Measurements from ENCODE around the gene TBCC. TPM values are rescaled to one million over a fixed set of nuclear protein-coding genes. Genes with fewer than 3 reads are reported as not detected.

Gene TBCC
- polyA plus RNA-seq, 3 donors from 2014 or later: 109 to 140 (median 134) TPM

DNA sequence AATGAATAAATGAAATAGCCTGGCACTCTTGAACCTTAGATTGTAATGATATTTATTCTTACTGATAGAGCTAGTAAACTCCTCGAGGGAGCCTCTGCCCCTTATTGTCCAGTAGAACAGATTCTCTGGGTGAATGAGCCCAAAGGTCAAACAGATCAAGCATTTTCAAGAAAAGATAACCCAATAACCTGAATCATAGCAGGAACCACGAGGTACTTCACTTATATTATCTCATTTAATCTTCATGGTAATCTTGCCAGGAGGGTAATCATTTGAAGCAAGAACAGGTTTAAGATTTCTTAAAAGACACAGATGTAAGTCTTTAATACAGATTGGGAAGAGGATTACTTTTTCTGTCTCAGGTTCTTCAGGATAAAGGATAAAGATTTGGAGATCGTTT lies 17.0 kb upstream of the TBCC start:
- peaks cover 0 to 7% (median 0%) of the 10 kb centered on the region in 3 donors for H3K27me3 Mint-ChIP-seq (ENCODE audit: low read depth in 3 of 3)
- H3K9me3 Mint-ChIP-seq: no peaks in the 10 kb centered on the region
- H3K4me1 Mint-ChIP-seq: peaks cover 30 to 36% of the 10 kb centered on the region in 2 donors
- no peak for DNase-seq
- H3K27ac Mint-ChIP-seq: peak overlapping the region in 2 of 6 donors; percentile 4 to 43
- peaks cover 9 to 27% (median 17%) of the 10 kb centered on the region in 3 donors for H3K36me3 Mint-ChIP-seq
- no peak overlapping the region for H3K4me3 Mint-ChIP-seq

DNA sequence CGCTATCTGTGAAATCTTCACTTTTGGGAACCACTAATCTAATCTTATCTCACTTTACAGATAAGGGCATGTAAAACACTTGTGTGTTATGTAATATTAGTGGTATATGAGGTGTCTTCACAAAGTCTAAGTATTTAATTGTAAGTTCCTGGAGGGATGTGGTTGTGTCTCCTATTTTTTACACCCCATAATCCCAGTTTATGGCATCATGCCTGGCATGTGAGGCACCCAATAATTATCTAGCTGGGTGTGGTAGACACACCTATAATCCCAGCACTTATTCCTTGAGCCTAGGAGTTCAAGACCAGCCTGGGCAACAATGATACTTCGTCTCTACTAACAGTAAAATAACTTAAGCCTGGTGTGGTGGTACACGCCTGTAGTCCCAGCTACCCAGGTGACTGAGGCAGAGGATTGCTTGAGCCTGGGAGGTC lies 16.5 kb upstream of the TBCC start:
- H3K9me3 Mint-ChIP-seq: no peaks in the 10 kb centered on the region
- no peak overlapping the region for H3K27ac Mint-ChIP-seq
- DNase-seq: no peak
- peaks cover 10 to 27% (median 18%) of the 10 kb centered on the region in 3 donors for H3K36me3 Mint-ChIP-seq
- H3K4me3 Mint-ChIP-seq: no peak overlapping the region
- peaks cover 0 to 4% (median 0%) of the 10 kb centered on the region in 3 donors for H3K27me3 Mint-ChIP-seq (ENCODE audit: low read depth in 3 of 3)
- H3K4me1 Mint-ChIP-seq: peaks cover 26 to 36% of the 10 kb centered on the region in 2 donors

DNA sequence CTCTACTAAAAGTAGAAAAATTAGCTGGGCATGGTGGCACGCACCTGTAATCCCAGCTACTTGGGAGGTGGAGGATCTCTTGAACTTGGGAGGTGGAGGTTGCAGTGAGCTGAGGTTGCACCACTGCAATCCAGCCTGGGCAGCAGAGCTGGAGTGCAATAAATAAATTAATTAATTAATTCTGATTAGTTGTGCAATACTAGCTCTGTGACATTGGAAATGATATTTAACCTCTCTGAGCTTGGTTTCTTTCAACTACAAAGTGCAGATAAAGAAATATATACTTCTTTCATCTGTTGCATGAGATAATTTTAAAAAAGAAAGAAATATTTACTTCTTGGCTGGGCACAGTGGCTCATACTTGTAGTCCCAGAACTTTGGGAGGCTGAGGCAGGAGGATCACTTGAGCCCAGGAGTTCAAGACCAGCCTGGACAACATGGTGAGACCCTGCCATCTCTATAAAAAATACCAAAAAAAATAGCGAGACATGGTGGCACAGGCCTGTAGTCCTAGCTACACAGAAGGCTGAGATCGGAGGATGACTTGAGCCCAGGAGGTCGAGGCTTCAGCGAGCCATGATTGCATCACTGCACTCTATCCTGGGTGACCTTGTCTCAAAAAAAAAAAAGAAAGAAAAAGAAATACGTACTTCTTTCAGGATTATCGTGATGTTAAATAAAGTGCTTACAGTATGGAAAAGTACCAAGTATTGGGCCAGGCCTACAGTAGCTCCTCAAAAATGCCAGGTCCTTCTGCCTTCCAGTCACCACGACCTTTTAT lies 15.6 kb upstream of the TBCC start:
- H3K27me3 Mint-ChIP-seq (ENCODE audit: low read depth in 3 of 3): peaks cover 0 to 1% (median 0%) of the 10 kb centered on the region in 3 donors
- no peaks in the 10 kb centered on the region for H3K9me3 Mint-ChIP-seq
- peaks cover 10 to 26% (median 18%) of the 10 kb centered on the region in 3 donors for H3K36me3 Mint-ChIP-seq
- H3K4me3 Mint-ChIP-seq: no peak overlapping the region
- peak overlapping the region in 1 of 6 donors; percentile 55 for H3K27ac Mint-ChIP-seq
- DNase-seq: no peak
- H3K4me1 Mint-ChIP-seq: peaks cover 17 to 26% of the 10 kb centered on the region in 2 donors

DNA sequence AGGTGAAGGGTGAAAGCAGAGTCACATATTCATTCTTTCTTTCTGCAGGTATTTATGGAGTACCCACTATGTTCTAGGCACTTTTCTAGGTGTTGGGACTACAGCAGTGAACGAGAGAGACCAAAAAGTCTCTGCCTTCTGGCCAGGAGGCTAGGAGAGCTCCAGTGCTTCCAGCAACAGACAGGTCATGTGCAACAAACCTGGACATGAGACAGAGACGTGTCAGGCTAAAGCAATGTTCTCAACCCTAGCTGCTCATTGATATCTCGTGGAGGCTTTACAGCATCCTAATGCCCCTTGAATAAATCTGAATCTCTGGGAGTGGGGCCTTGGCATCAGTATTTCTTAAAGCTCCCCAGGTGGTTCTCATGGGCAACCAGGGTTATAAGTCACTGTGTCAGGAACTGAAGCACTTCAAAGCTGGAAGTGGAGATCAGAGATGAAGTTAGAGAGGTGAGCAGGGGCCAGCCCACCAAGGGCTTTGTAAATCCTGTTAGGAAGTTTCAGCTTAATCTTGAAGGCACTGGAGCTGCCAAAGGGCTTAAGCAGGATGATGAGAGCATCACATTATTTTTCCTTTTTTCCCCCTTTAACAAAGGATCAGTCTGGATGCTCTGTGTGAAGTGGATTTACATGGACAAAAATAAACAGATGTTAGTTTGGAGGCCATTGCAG lies 13.0 kb upstream of the TBCC start:
- Mint-ChIP-seq H3K27ac (peak overlapping the region in 2 of 6 donors; percentile 37 to 69), H3K9me3 (no peaks in the 10 kb centered on the region), H3K27me3 (ENCODE audit: low read depth in 3 of 3) (no peaks in the 10 kb centered on the region)

DNA sequence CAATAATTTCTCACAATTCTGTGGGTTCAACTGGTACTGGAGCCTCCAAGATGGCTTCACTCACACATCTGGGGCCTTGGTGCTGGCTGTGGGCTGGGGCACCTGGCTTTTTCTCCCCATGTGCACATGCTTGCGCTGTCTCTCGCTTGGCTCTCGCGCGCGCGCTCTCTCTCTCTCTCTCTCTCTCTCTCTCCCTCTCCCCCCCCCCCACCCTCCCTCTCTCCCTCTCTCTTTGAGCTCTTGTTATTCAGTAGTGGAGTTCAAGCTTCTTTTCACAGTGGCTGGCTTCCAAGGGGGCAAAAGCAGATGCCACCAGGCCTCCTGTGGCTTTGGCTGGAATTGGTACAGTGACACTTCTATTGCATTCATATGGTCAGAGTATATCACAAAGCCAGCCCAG lies 10.8 kb upstream of the TBCC start:
- Mint-ChIP-seq H3K9me3 (no peaks in the 10 kb centered on the region), H3K4me1 (peaks cover 2 to 9% of the 10 kb centered on the region in 2 donors)

More for the DNA sequence above, 13.0 kb upstream of the TBCC start:
- H3K36me3 Mint-ChIP-seq: peaks cover 13 to 34% (median 26%) of the 10 kb centered on the region in 3 donors
- no peak for DNase-seq
- no peak overlapping the region for H3K4me3 Mint-ChIP-seq
- peaks cover 2 to 9% of the 10 kb centered on the region in 2 donors for H3K4me1 Mint-ChIP-seq

DNA sequence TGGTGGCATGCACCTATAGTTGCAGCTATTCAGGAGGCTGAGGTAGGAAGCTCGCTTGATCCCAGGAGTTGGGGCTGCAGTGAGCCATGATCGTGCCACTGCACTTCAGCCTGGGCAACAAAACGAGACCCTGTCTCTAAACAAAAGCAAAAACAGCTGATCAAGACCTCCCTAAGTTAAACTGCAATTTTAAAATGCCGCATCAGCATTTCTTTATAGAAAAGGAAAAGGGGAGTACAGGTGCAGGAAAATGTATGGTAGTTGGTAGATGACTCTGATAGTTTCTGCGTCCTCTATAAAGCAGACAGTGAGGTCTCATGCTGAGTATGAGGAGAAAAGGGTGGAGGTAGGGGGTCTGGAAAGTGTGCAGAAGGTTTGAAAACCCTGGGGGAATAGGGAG lies 8.9 kb upstream of the TBCC start:
- Mint-ChIP-seq H3K27ac (peak overlapping the region in 2 of 6 donors; percentile 1 to 42), H3K27me3 (ENCODE audit: low read depth in 3 of 3) (peaks cover 0 to 2% (median 0%) of the 10 kb centered on the region in 3 donors), H3K36me3 (peaks cover 17 to 40% (median 31%) of the 10 kb centered on the region in 3 donors), H3K4me3 (no peak overlapping the region), H3K9me3 (no peaks in the 10 kb centered on the region), H3K4me1 (peaks cover 2 to 9% of the 10 kb centered on the region in 2 donors)
- no peak for DNase-seq

More for the DNA sequence above, 10.8 kb upstream of the TBCC start:
- peaks cover 0 to 2% (median 0%) of the 10 kb centered on the region in 3 donors for H3K27me3 Mint-ChIP-seq (ENCODE audit: low read depth in 3 of 3)
- H3K4me3 Mint-ChIP-seq: no peak overlapping the region
- peaks cover 17 to 39% (median 31%) of the 10 kb centered on the region in 3 donors for H3K36me3 Mint-ChIP-seq
- DNase-seq: no peak
- no peak overlapping the region for H3K27ac Mint-ChIP-seq

DNA sequence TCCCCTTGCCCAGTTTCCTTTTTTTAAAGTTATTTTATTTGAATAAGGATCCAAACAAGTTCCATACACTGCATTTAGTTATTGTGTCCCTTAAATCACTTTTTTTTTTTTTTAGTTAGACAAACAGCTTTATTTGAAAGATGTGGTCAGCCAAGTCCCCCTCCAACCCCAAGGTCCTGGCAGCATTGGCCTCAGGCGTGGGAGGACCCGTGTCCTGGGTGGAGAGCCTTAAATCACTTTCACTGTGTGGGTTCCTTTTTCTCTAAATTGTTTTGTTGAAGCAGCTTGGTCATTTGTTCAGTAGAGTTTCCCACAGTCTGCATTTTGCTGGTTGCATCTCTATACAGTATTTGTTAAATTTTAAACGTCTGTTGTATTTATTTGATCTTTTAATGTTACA lies 5.2 kb upstream of the TBCC start:
- Mint-ChIP-seq H3K4me1 (peaks cover 20 to 21% of the 10 kb centered on the region in 2 donors), H3K27ac (no peak overlapping the region), H3K36me3 (peaks cover 7 to 19% (median 9%) of the 10 kb centered on the region in 3 donors), H3K9me3 (no peaks in the 10 kb centered on the region), H3K4me3 (no peak overlapping the region), H3K27me3 (ENCODE audit: low read depth in 3 of 3) (peaks cover 4 to 9% (median 5%) of the 10 kb centered on the region in 3 donors)
- no peak for DNase-seq

DNA sequence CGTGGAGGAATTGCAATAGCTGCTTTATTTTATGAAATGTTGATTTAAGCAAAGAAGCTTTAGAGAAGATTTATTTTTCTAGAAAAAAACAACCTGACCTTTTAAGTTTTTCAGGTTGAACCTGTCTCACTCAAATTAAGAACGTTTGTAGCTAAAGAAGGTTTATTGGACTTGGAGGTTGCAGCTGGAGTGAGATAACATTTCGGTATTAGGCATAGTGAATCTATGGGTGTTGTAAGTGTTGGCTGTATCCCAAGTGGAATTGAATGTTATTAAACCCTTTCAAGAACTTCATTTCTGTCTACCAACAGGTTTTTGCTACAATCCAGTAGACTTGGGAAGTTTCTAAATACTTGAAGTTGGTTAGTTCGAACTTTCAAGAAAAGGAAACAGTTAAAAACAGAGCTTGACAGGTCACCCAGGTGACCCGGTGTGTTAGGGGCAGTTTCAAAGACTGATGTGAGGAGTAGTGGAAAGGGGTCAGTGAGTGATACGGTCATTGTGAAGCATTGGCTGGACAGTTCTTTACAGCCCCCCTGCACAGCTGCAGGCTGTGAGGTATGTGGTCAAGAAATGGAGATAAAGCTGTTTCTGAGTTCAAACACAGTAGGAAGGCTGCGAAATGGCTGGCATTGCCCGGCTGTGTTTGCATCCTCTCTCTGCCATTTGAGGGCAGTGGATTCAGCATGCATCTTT lies 2.4 kb upstream of the TBCC start:
- Mint-ChIP-seq H3K27me3 (ENCODE audit: low read depth in 3 of 3) (peaks cover 12 to 15% (median 14%) of the 10 kb centered on the region in 3 donors), H3K4me1 (peaks cover 26 to 32% of the 10 kb centered on the region in 2 donors)

DNA sequence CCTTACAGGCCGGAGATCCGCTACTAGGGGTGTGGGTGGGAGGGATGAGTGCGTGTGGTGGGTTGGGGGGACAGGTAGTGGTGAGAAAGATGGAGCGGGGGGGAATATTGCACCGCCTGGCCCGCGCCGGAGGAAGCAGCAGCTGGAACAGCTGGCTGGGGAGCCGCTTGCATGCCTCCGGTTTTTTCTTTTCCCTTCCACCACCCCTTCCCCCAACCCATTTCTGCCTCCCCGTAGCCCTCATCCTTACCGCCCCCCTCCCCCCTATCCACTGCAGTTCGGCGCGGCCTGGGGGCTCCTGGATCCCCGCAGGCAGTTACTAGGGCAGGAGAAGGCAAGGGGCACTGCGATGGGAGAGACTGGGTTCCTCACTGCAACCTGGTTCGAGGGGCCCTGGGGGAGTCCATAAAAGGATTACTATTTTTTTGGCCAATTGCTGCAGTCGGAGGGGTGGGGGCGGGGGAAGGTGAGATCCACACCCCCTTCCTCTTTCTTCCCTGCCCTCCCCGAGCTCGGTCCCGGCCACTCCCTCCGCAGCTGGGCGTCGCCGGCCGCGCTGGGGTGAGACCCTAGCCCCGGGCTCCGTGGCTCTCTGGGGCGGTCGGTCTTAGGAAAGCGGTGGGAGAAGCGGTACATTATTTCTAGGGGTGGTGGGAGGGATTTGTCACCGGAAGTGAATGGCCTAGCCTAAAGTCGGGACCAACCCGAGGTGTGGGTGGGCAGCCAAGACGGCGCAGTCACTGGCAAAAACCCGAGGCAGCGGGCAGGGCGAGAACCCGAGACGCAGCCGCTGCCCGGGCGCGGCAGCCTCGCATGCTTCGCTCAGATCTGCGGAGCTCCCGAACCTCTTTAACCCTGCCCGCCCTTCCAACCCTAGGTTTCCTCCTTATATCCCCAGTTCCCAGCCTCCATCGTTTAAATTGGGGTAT lies 824 bp upstream of the TBCC start:
- Mint-ChIP-seq H3K4me1 (peaks cover 33 to 35% of the 10 kb centered on the region in 2 donors), H3K9me3 (peaks cover 0 to 14% (median 11%) of the 10 kb centered on the region in 6 donors)

More for the DNA sequence above, 2.4 kb upstream of the TBCC start:
- Mint-ChIP-seq H3K9me3 (peaks cover 0 to 5% (median 4%) of the 10 kb centered on the region in 6 donors), H3K4me3 (peak overlapping the region; percentile 97 to 100 (median 99)), H3K36me3 (peaks cover 7 to 13% (median 8%) of the 10 kb centered on the region in 3 donors), H3K27ac (peak overlapping the region; percentile 48 to 100 (median 85))
- DNase-seq: no peak

DNA sequence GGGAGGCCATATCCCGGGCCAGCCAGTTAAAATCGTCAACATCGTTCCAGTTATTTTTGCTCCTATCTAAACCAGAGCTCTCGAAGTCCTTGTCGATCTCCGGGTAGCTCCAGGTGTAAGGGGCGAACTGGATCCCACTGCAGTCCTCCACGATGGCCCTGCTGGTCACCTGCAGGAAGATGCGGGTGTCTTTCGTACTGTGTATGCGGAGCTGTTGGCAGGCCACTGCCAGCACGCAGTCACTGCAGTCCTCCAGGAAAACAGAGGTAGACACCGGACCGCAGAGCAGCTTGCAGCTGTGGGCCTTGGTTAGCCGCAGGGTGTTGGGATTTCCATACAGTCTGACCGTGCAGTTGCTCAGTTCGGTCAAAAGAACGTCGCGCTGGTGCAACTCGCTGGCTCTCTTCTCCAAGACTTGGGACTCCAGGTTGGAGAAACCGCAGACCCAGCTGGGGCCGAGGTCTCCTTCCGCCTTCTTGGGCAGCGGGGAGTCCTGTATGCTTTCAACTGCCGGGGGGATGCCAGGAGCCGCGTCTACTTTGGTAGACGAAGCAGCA lies 742 bp downstream of the TBCC start:
- Mint-ChIP-seq H3K9me3 (peaks cover 4 to 18% (median 11%) of the 10 kb centered on the region in 6 donors), H3K27ac (peak overlapping the region; percentile 95 to 100 (median 100)), H3K4me3 (peak overlapping the region; percentile 97 to 100 (median 99)), H3K4me1 (peaks cover 33 to 35% of the 10 kb centered on the region in 2 donors), H3K27me3 (ENCODE audit: low read depth in 3 of 3) (peaks cover 10 to 15% (median 14%) of the 10 kb centered on the region in 3 donors), H3K36me3 (peaks cover 4 to 12% (median 7%) of the 10 kb centered on the region in 3 donors)
- peak; percentile 46 to 60 (median 50) for DNase-seq

More for the DNA sequence above, 824 bp upstream of the TBCC start:
- Mint-ChIP-seq H3K27ac (peak overlapping the region; percentile 95 to 100 (median 100)), H3K36me3 (peaks cover 4 to 12% (median 10%) of the 10 kb centered on the region in 3 donors), H3K27me3 (ENCODE audit: low read depth in 3 of 3) (peaks cover 10 to 15% (median 14%) of the 10 kb centered on the region in 3 donors), H3K4me3 (peak overlapping the region; percentile 97 to 100 (median 99))
- peak; percentile 84 to 87 (median 84) for DNase-seq

DNA sequence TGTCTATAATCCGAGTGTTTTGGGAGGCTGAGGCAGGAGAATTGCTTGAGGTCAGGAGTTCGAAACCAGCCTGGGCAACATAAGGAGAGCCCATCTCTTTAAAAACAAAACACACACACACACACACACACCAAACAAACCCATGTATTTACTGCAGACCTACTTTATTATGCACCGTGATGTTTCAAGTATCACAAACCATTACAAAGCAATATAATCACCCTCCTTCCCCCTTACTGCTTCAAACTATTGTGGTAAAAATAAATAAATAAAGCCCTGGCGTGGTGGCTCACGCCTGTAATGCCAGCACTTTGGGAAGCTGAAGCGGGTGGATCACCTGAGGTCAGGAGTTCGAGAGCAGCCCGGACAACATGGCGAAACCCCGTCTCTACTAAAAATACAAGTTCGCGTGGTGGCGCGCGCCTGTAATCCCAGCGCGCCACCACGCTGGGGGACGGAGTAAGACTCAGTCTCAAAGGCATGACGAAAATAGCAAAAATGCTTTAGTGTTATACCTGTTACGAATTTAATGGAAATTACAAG lies 1.5 kb downstream of the TBCC start:
- Mint-ChIP-seq H3K27me3 (ENCODE audit: low read depth in 3 of 3) (peaks cover 13 to 15% (median 14%) of the 10 kb centered on the region in 3 donors), H3K9me3 (peaks cover 4 to 18% (median 11%) of the 10 kb centered on the region in 6 donors), H3K4me1 (peaks cover 33 to 35% of the 10 kb centered on the region in 2 donors)

More for the DNA sequence above, 1.5 kb downstream of the TBCC start:
- Mint-ChIP-seq H3K4me3 (peak overlapping the region; percentile 97 to 100 (median 99)), H3K27ac (peak overlapping the region in 5 of 6 donors; percentile 50 to 100 (median 100)), H3K36me3 (peaks cover 4 to 12% (median 7%) of the 10 kb centered on the region in 3 donors)
- DNase-seq: no peak

All from immature natural killer cell (primary cell).